Renal pelvis (tissue), 4 donors: Measurements from ENCODE around the gene IL17C. TPM values are rescaled to one million over a fixed set of nuclear protein-coding genes. Genes with fewer than 3 reads are reported as not detected.

ENCODE experiments used
- DNase-seq: peaks from one replicate; pipeline ENCODE4 v3.0.0-alpha.2; 2013
- polyA plus RNA-seq, 3 donors: library from polyadenylated mRNA; unstranded; fragments of 120-200 nt; gene quantifications; one replicate each; pipeline ENCODE4 v1.2.1, GENCODE V29; 2013; ENCODE audit not compliant: insufficient read length in 3 of 3

IL17C gene
- polyA plus RNA-seq, 3 donors: 0.10 TPM; not detected in 2

GRCh38 chr16:88626646-88627045 lies 11.7 kb upstream of the IL17C start:
- DNase-seq: no peak

GRCh38 chr16:88627531-88628411 lies 10.6 kb upstream of the IL17C start:
- no peak for DNase-seq

- no peak for DNase-seq
Measured at GRCh38 chr16:88628512-88628974, 9.8 kb upstream of the IL17C start.

GRCh38 chr16:88629835-88630234 lies 8.5 kb upstream of the IL17C start:
- DNase-seq: no peak

- no peak for DNase-seq
Measured at GRCh38 chr16:88630433-88630832, 7.9 kb upstream of the IL17C start.

- DNase-seq: no peak
Measured at GRCh38 chr16:88630941-88631340, 7.4 kb upstream of the IL17C start.

- no peak for DNase-seq
Measured at GRCh38 chr16:88631384-88631783, 7.0 kb upstream of the IL17C start.

GRCh38 chr16:88631920-88632586 lies 6.3 kb upstream of the IL17C start:
- no peak for DNase-seq

GRCh38 chr16:88632587-88632930 lies 5.8 kb upstream of the IL17C start:
- no peak for DNase-seq

GRCh38 chr16:88633684-88634140 lies 4.7 kb upstream of the IL17C start:
- no peak for DNase-seq

GRCh38 chr16:88634141-88634993 lies 4.0 kb upstream of the IL17C start:
- no peak for DNase-seq

GRCh38 chr16:88634994-88635670 lies 3.2 kb upstream of the IL17C start:
- no peak for DNase-seq

GRCh38 chr16:88635671-88636319 lies 2.6 kb upstream of the IL17C start:
- no peak for DNase-seq

GRCh38 chr16:88636488-88637265 lies 1.7 kb upstream of the IL17C start:
- no peak for DNase-seq

GRCh38 chr16:88639231-88640038 lies 1.1 kb downstream of the IL17C start:
- DNase-seq: no peak

- no peak for DNase-seq
Measured at GRCh38 chr16:88640039-88640495, 1.7 kb downstream of the IL17C start.

- no peak for DNase-seq
Measured at GRCh38 chr16:88640498-88641247, 2.3 kb downstream of the IL17C start.

- no peak for DNase-seq
Measured at GRCh38 chr16:88642881-88643643, 4.7 kb downstream of the IL17C start.
